ENCODE results near the gene ADGRA1.
A peak's percentile ranks its signal among the peaks of the same experiment; 100 is the strongest.
"Not testable (repeated sequence)": the region's sequence is repeated elsewhere in the genome, so short reads cannot be mapped to it uniquely, and the experiment has no call there.

Gene ADGRA1, protein sequence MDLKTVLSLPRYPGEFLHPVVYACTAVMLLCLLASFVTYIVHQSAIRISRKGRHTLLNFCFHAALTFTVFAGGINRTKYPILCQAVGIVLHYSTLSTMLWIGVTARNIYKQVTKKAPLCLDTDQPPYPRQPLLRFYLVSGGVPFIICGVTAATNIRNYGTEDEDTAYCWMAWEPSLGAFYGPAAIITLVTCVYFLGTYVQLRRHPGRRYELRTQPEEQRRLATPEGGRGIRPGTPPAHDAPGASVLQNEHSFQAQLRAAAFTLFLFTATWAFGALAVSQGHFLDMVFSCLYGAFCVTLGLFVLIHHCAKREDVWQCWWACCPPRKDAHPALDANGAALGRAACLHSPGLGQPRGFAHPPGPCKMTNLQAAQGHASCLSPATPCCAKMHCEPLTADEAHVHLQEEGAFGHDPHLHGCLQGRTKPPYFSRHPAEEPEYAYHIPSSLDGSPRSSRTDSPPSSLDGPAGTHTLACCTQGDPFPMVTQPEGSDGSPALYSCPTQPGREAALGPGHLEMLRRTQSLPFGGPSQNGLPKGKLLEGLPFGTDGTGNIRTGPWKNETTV

DNA sequence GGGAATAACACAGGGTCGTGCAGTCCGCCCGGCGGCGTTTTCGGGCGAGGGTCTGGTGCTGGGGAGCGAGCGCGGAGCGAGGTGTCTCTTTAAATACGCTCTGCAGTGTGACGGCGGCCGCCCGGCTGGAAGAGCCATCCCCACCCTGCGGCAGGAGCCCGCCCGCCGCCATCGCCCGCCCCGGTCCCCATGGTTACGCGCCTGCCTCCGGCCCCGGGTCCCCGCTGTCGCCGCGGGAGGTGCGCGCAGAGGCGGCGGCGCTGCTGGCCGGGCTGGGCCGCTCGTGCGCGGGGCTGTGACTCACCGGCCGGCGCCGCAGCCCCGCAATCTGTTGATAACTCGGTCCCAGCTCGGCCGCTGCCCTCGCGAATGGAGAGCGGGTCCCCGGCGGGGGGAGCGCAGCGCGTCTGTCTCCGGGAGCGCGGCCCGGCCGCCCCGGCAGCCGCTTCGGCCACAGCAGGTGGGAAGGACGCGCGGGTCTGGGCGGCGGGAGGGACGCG lies at the start of gene ADGRA1:
Gene ADGRA1, plus strand, starts transcription at position 246 of the 500 bp plus-strand sequence. CDS start 986 bp downstream, outside the sequence.
- H3K4me3 ChIP-seq (ENCODE audit: low read depth, low read length): peak within 1 kb of the TSS; percentile 27

DNA sequence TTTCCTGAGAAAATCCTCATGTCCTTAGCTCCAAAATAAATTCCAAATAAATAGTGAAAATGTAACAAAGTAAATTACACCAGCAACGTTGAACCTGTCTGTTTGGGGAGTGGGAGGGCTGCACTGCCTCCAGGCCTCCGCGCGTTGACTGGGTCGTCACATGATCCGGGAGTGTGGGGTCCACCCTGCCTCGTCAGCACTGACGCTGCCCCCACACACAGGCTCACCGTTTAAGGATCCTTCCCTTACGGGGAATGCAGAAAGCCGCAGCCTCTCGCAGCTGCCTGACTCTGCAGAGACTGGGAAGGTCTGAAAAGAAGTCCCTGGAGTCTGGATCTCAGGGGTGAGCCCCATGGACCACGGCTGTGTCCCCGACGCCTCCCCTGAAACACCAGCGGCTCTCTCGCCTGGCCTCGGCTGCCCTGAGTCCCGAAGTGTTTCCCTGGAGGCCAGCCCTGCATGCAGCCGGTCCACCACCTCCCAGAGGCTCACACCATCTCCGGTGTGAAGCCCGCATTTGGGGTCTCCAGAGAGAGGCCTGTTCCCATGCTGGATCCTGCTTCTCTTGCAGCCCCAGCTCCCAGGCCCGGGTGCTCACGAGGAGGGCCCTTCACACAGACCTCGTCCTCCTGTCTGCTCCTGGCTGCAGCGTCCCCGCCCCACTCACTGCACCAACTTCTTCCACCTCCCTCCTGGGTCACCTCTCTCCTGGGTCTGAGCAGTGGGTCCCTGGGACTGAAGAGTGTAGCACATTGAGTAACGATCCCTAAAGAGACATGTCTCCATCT lies 49.5 kb upstream of the ADGRA1 start:
- no peak overlapping the region for H3K4me3 ChIP-seq (ENCODE audit: low read depth, low read length)

DNA sequence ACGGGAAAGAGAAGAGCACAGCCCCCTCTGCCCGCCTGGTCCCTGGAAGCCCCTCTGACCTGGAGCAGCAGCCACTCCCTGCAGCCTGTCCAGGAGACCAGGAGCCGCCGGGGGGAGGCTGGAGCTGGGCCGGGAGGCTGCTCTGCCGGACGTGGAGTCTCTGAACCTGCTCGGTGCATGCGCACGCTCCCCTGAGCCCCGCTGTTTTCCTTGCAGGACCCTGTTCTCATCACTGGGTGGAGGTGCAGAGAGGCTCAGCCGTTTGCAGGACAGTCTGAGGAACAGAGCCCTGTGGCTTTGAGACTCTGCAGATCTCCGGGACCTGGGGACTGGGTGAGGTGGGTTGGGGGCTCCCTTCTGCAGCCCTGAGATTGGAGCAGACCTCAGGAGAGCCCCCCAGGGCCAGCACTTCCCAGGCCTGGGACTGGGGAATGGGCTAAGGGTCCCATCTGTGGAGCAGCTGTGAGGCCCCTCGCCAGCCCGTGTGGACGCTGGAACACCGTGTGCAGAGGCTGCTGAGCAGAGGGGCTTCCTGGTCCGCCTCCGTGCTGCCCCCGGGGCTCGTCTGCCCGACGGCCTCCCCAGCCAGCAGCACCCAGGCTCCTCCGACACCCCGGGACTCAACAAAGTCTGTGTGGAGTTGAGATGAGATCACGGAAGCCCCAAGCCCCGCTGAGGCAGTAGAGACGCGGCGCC lies 48.5 kb upstream of the ADGRA1 start:
- H3K4me3 ChIP-seq (ENCODE audit: low read depth, low read length): no peak overlapping the region

DNA sequence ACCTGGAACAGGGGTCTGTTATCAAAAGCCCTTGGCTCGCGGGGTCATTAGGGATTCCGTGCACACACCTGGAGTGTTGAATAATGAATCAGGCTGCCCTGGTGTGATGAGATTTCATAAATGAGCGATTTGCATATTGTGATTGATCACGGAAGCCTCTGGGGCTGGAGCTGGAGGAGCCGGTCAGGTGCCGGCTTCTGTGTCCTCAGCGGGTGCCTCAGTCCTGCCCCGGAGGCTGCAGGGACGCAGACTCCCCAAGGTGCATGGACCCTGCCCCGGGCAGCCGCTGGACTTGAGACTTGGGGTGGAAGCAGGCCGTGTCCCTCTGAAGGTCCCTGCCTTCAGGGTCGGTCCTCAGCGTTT lies 47.9 kb upstream of the ADGRA1 start:
- no peak overlapping the region for H3K4me3 ChIP-seq (ENCODE audit: low read depth, low read length)

DNA sequence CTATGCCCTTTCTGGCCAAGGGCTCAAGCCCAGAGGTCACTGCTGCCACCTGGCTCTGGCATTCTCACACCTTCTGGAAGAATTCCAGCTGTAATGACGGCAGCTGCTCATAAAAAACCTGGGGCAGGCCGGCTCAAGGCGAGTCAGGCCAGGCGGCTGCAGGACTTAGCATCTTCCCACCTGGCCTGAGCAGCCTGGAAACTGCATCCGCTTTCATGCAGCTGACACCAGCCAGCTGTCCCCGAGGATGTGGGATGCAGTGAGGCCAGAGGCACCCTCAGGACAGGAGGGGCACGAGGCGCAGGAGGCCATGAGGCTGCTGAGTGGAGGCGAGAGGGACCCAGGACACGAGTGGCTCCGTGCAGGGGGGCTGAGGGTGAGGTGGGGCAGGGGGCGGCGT lies 47.5 kb upstream of the ADGRA1 start:
- no peak overlapping the region for H3K4me3 ChIP-seq (ENCODE audit: low read depth, low read length)

DNA sequence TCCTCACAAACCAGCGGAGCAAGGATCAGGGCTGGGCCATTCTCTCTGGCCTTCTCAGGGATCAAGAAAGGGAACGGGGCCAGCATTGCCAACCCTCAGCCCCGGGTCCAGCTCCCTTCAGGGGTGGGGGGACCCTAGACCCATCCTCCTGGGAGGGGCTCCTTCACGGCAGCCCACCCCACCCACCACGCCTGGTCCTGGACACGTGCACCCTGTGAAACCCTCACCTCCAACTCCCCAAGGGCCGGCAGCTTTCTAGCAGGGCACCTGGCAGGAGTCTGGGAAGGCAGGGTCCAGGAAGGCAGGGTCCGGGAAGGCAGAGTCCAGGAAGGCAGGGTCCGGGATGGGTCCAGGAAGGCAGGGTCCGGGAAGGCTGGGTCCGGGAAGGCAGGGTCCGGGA lies 46.6 kb upstream of the ADGRA1 start:
- no peak overlapping the region for H3K4me3 ChIP-seq (ENCODE audit: low read depth, low read length)

DNA sequence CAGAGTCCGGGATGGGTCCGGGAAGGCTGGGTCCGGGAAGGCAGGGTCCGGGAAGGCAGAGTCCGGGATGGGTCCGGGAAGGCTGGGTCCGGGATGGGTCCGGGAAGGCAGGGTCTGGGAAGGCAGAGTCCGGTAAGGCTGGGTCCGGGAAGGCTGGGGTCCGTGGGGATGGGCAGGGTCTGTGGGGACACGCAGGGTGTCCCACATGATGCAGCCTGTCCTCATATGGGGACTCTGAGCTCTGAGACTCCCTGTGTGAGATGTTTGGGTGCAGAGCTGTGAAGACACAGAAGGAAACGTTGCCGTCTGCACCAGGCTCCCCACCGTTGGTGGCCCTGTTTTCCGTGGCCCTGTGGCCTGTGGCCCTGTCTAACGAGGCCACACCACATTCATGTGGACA lies 45.7 kb upstream of the ADGRA1 start:
- no peak overlapping the region for H3K4me3 ChIP-seq (ENCODE audit: low read depth, low read length)

DNA sequence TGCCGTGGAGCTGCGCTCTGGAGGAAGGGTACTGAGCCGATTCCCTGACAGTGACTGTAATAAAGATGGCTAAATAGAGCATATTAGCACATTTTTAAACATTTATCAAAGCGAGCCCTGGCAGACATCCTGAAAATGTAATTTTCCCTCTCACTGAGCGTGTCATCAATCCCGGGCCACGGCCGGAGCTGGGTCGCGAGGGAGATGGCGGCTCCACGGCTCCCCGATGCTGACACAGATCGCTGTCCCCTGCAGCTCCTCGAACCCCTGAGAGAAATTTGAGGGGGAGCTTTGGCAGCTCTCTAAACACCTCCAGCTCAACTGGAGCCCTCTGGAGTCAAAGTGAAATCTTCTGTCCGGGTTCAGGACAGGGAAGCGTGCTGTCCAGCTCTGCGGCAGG lies 44.9 kb upstream of the ADGRA1 start:
- no peak overlapping the region for H3K4me3 ChIP-seq (ENCODE audit: low read depth, low read length)

DNA sequence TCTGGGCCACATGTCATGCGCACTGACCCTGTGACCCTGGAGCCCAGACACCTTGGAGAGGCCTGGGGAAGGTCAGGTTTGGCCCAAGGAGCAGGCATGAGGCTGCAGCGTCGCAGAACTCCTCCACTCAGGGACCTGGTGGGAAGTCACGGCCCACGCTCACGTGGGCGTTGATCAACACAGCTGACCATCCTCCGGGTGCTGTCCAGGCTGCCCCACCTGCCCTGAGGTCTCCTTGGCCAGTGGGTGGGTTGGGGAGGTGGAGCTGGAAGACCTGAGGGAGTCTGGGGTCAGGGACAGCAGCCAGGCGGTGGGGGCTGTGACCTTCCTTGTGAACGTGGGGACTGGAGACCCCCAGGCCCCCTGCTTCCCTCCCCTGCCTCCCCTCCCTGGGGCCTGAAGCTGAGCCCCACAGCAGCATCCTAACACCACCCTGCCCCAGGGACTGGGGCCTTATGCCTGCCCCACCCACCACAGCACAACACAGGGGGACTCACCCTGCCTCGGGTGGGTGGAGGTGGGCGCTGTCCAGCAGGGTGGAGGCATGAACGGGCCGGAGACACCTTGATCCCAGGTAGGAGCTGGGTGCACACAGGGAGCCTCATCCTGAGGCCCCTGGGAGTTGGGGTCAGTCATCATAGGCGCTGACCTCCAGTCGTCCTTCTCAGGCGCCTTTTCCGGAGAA lies 44.0 kb upstream of the ADGRA1 start:
- H3K4me3 ChIP-seq (ENCODE audit: low read depth, low read length): no peak overlapping the region

DNA sequence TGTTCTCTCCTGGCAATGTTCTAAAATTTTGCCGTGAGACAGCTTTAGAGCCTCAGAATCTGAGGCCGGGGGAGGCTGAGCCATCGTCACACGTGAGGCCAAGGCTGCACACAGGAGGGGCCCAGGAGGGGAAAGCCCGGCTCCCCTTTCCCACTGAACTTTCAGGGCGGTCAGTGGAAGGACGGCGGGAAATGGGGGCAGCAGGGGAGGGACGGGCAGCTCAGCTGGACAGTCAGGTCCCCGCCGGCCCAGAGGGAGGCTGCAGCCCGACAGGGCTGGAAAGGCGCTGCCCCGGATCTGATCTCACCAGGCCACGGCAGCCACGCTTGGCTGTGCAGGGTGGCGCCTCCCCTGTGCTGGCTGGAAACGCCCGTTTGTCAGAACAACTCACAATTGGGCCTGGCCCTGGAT lies 43.3 kb upstream of the ADGRA1 start:
- H3K4me3 ChIP-seq (ENCODE audit: low read depth, low read length): no peak overlapping the region

DNA sequence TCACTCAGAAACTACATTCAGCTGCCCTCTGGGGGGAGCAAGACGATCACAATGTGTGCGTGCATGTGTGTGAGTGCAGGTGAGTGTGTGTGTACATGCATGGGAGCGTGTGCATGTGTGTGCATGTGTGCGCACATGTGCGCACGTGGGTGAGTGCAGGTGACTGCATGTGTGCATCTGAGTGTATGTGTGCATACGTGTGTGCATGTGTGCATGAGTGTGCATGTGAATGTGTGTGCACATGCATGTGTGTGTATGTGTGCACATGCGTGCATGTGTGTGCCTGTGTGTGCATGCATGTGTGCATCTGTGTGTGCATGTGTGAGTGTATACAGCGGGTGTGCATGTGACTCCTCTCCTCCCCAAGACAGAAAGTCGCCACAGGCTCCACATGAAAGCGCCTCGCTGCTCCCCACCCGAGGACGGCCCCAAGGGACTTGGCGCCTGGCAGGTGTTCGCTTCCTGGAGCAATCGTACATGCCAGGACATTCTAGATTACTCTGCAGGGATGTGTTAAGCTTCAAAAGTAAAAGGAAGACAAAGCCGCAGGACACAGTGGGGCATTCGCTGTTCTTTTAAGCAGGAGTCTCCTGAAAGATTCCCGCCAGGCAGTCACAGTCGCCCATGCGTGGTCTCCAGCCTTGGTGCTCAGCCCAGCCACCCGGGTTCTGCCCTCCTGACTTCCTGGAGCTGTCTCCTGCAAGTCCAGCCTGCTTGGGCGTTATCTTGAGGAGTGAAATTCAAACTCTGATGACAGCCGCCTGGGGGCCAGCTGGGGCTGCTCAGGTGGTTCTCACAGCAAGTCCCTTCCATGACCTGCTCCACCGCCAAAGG lies 42.0 kb upstream of the ADGRA1 start:
- H3K4me3 ChIP-seq (ENCODE audit: low read depth, low read length): no peak overlapping the region

DNA sequence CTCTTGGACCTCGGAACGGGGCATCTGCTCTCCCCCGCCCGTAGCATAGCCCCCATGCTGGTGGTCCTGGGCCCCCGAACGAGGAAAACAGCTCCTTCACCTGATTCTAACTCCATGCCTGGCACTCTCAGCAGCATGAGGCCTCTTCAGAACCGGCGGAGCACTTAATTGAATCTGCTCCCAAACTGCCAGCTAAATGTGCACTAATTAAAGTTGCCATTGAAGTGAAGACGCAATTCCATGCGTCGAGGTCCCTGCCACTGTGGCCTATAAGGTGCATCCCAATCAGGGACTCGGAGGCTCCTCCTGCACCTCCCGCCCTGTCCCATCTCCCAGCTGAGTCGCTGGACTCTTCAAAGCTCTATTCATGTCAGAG lies 41.3 kb upstream of the ADGRA1 start:
- no peak overlapping the region for H3K4me3 ChIP-seq (ENCODE audit: low read depth, low read length)

DNA sequence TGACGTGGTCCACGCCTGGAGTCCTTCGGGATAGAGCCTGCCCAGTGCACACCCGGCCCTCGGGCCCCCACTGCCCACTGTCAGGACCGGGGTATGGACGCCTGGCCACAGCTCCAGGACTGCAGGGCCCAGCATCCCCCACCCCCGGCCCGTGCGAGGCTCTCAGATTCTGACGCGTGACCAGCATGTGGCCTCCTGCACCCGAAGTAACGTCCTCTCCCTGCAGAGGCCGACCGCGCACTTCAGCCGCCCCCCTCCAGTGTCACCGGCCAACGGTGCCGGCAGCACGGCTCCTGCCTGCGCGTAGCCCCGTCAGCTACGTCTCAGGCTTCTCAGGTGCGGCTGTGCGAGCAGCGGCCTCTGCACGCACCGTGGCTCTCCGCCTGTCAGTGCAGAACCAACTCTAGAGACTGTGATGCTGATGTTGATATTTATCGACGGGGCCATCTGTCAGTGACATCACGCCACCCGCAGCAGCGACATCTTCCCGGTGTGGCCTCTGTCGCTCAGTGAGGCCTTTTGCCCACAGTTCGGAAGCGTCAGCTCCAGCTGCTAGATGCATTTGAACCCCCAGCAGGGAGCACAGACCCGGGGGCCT lies 40.1 kb upstream of the ADGRA1 start:
- no peak overlapping the region for H3K4me3 ChIP-seq (ENCODE audit: low read depth, low read length)

DNA sequence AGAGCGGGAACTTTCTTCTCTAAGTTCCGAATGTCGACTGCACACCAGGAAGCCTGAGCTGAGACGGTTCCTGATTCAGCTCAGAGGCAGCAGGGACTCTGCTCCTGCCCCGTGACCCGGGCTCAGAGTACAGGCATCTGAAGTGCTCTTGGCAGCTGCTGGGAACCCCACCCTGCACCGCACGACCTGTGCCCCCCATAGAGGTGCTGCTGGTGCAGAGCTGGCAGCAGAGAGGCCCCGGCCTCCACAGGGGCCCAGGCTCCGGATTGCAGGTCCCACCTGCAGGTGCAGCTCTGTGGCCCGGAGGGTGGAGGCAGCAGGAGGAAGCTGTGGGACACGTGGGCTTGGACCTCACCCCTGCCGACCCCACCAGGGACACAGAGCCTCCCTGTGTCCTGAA lies 39.5 kb upstream of the ADGRA1 start:
- H3K4me3 ChIP-seq (ENCODE audit: low read depth, low read length): no peak overlapping the region

DNA sequence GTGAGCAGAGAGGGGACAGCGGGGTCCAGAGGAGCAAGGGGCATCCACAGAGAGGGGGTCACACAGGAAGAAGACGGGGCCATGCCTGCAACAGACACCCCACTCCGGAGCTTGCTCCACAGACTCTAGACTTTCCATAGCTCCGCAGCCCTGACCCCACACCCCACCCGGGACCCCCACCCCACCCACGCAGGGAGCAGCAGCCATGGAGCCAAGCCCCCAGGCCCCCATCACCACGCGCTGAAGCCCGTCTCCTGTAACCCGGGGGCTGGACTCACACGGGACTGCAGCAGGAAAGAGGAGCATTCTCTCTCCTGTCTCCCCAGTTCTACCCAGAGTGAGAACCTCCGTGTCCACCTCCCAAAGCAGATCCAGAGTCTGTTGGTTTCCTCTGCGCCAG lies 38.8 kb upstream of the ADGRA1 start:
- H3K4me3 ChIP-seq (ENCODE audit: low read depth, low read length): no peak overlapping the region

DNA sequence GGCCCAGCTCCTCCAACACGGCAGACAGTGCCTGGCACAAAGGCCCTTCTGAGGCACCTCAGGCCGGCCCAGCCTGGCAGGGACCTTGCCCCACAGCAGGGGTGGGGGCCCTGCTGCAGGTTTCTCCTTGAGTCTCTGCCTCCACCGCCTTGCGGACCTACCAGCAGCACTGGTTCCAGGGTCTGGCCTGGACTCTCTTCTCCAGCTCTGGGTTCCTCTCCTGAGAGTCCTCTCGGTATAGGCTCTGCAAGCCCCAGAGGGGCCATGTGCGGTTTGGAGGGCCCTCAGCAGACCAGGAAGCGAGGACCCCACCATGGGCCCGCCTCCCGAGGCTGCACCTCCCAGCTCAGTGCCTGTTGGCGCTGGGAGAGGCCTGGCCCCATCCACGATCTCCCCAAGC lies 38.1 kb upstream of the ADGRA1 start:
- H3K4me3 ChIP-seq (ENCODE audit: low read depth, low read length): no peak overlapping the region

DNA sequence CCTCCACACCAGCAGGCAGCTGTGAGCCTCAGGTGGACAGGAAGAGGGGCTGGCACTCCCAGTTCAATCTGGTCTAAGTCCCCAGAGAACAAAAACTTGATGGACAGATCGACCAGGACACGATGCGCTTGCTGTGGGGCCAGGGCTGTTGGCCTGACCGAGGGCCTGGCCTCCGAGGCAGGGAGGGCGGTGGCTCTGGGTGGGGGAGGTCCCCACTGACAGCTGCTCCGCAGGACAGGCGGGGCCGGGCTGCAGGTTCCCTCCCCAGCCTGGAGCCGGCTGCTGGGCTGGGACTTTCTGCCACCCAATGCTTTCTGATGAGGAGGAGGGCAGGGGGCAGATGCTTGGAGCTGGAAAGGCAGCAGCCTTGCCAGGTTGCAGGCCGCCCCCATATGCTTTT lies 37.4 kb upstream of the ADGRA1 start:
- H3K4me3 ChIP-seq (ENCODE audit: low read depth, low read length): no peak overlapping the region

DNA sequence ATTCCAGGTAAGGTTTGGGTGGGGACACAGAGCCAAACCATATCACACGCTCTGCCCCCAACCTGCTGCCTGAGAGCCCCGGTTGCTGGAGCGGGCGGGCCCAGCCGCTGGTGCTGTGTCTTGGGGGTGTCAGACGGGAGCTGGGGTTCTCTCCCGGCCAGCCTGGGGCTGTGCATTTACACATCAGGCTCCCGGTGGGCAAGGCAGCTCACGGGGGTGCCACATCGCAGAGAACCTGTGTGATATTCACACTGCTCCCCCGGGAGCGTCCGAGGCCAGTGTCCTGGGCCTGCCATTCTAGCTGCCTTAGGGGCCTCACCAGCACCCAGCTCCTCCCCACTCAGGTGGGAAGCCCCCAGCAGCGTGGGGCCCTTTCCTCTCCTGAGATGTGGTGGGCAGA lies 35.6 kb upstream of the ADGRA1 start:
- no peak overlapping the region for H3K4me3 ChIP-seq (ENCODE audit: low read depth, low read length)

DNA sequence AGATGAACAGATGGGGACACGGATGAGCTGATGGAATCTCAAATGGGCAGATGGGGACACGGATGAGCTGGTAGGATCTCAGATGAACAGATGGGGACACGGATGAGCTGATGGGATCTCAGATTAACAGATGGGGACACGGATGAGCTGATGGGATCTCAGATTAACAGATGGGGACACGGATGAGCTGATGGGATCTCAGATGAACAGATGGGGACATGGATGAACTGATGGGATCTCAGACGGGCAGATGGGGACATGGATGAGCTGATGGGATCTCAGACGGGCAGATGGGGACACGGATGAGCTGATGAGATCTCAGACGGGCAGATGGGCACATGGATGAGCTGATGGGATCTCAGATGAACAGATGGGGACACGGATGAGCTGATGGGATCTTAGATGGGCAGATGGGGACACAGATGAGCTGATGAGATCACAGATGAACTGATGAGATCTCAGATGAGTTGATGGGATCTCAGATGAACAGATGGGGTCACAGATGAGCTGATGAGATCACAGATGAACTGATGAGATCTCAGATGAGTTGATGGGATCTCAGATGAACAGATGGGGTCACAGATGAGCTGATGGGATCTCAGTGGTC lies 34.1 kb upstream of the ADGRA1 start:
- H3K4me3 ChIP-seq (ENCODE audit: low read depth, low read length): not testable (repeated sequence)
